GM18861 (cell line): Measurements from ENCODE around the gene MPO.

ENCODE experiments used
- ATAC-seq: cut with Tn5 transposase; IDR thresholded peaks from one replicate; pipeline ENCODE4 v1.9.1; 2021; ENCODE audit not compliant: unreplicated experiment

Gene MPO

DNA sequence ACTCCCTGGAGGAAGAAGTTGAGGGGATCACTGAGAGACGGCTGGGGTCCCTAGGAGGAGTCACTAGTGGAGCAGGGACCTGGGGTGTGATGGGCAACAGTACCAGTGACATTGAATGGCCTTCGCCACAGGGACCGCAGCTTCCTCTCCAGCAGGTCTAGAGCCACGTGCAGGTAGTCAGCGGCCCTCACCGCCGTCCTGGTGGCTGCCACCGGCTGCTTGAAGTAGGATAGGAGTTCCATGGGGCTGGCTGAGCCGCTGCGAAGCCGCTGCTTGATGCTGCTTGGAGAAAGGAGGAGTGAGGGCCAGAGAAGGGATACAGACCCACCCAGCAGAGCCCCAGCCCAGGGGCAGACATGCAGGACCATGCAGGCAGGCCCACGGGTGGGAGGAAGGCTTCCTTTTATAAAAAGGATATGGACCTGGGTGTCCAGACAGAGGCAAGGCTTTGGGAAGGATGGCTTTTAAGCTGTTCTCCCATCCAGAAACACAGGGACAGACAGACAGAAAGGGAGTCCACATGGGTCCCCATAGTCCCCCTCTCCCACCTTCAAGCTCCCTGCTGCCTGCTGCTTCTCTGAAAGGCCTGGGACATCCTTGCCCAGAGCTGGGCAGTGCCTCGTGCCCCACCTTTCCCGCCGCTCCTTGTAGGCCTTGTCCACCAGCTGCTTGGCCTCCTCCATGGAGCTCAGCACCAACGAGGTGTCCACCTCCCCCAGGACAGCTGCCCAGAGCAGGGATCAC lies 827 bp downstream of the MPO start:
- no peak for ATAC-seq

DNA sequence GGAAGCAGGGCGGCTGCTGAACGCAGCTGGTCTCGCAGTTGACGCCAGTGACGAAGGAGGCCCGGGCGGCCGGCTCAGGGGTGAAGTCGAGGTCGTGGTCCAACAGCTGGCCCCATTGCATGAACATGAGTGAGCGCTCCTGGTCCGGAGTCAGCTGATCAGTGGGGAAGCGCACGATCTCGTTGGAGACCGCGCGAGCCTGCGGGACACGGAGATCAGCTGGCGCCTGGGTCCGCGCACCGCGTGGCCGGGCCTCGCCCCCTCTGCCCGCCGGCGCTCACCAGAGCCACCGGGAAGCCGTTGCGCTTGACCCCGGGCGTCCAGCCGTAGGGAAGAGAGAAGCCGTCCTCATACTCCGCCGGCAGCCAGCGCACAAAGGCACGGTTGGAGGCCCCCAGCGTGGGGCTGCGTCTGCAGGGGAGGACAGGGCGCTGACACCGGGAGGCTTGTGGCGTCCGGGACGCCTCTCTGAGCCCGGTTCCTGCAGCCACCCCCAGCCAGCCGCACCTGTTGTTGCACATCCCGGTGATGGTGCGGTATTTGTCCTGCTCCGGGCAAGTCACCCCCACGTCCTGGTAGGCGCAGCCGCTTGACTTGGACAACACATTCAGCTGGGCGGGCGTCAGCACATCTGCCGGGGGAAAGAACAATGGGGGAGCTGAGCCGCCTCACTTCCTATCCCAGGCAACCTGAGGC lies 1.6 kb downstream of the MPO start:
- ATAC-seq: no peak

DNA sequence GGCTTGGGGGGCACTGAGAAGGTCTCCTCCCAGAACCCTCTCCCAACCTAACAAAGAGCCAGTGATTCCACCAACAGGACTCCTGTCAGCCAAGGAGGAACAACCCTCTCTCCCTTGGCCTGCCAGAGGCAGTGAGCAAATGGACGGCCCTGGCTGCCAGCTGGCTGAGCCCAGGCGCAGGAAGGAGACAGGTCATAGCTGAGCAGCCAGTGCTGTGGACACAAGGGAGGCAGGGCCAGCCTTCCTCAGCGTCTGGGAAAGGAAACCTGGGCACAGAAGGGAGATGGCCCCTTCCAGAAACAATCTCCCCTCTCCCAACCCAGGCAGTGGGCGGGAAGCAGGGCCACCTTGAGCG lies 2.1 kb downstream of the MPO start:
- no peak for ATAC-seq

DNA sequence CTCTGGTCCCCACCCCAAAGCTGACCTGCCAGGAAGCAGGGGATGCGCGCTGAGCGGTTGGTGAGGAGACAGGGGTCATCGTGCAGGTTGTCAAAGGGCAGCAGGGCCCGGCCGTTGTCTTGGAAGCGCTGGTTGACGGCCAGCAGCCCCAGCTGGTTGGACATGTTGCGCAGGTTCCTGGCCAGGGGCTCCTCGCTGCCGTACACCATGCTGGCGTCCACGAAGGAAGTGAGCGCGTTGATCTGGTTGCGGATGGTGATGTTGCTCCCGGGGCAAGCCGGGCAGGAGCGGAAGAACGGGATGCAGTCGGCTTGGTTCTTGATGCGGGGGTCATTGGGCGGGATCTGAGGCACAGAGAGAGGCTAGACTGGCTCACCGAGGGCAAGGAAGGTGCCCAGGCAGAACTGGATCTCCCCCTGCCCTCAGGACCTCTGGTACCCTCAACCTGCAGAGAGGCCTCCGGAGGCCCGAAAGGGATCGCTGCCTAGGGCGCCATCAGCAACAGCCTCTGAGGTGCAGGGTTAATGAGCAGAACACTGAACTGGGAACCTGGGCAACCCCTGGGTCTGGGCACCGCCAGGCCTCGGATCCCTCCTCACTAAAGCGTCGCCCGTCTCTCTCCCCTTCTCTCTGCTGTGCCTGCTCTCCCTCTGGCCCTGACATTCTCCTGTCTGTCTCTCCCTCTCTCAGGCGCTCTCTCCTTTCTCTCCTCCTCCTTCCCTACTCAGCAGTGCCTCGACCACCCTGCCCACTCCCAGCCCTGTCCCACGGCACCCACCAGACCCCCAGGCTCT lies 2.7 kb downstream of the MPO start:
- no peak for ATAC-seq

DNA sequence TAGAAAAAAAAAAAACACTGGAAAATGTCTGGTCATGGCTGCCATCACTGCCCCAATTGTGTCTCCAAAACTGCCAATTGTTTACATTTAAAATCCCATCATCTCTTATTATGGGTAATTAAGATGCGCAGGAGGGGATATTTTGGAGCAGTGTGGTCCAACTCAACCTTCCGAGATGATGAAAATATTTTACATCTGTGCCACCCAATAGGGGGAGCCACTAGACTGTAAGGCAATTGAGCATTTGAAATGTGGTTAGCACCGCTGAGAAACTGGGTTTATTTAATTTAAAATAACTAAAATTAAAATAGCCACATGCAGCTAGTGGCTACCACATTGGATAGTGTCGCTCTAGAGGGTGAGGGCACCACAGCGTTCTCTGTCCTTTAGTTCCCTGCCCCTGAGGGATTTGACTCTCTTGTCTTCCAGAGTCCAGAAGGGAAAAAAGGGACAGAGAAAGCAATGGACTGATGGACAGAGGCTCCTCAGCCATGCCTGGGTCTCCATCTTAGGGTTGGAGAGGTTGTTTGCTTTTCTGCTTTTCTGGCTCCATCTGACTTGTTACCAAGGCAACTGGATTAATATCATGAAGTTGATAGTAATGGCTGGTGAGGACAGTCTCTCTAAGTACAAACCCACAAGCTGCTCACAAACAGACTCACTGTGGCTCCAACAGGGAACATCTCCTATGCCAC lies 3.5 kb downstream of the MPO start:
- ATAC-seq: no peak

DNA sequence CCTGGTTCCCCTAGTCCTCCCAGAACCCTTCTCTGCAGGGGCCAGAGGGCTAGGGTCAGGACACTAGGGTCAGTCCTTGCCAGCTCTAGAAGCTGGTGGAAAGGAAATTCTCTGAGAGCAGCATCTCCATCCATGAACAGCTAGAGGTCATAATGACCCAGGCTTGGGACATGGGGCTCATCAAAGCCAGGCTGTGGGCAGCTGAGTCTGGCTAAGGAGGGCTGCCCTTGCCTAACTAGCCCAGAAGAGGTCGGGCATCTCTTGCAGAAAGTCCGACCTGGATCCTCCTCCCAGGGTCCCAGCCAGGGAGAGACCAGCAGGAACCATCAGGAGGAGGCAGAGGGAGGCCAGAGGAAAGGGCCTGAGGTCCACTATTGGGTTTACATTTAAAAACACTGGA lies 4.3 kb downstream of the MPO start:
- no peak for ATAC-seq

DNA sequence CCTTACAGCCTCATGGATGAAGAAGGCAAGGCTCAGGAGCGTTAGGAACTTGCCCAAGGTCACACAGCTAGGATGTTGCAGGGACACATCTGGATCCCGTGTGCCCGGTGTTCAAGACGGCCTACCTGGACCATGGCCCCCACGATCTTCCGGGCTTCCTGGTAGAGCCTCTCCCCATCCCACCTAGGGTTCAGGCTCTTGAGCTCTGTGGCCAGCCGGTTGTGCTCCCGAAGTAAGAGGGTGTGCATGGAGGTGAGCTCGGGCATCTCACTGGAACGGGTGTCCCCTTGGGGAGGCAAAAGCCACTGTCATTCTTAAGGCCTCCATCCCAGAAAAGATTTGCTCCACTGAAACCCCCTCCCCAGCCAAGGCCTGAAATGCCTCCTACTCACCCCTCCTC lies 5.3 kb downstream of the MPO start:
- ATAC-seq: no peak

DNA sequence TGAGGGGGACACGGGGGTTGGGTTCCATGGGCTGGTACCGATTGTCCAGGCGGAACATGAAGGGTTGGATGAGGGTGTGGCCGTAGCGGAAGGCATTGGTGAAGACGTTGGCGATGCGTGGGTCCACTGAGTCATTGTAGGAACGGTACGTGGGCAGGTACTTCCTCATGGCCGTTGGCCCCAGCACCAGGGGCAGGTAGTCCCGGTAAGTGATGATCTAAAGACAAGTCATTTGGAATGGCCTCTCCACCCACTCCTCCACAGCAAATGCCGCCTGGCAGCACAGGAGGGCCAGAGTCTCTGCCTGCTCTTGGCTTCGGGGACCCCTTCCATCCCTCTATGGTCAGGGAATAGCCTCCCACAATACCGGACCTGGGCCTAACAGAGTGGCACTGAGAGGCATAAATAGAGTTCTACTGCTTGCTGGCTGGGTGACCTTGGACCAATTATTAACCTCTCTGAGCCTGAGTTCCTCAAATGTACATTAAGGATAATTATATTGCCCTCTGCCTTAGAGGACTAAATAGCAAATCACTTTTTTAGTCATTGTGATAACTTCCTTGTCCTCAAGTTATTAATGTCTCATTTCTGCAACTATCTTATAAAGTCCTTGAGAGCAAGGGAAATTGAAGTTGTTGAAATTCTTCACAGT lies 7.2 kb downstream of the MPO start:
- no peak for ATAC-seq

DNA sequence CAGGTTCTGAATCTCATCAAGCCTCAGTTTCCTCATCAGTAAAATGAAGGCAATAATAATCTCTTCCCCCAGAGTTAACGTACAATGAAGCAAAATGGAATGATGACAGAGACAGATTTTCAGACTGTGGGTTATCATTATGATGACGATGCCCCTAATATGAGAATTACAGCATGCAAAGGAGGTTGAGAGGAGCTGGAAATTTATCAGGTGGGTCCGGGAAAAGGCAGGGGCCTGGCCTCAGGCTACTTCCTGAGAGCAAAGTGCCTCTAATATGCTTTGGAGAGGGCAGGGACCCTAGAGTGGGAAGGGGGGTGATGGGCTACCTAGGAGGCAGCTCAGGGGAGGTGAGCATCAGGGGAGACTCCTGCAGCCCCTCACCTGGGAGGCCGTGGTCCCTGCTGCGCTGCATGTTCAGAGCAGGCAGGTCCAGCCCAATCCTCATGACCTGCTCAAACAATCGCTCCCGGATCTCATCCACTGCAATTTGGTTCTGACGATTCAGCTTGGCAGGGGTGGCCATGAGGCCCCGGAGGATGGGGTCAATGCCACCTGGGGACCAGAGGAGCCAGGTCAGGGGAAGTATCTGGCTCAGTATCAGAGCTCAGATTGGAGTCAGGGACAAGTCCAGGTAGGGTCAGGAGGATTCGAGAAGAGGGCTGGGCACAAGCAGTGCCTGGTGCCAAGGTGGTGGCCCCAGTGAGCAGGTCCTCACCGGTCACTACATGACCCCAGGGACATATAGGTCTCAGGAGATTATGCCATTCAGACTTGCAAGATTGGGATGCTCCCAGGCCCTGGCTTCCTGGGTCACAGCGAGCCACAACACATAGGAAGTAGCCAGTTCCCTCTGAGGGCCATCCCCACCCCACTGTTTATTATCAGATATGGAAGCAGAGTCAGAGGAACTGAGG lies 8.1 kb downstream of the MPO start:
- ATAC-seq: no peak

DNA sequence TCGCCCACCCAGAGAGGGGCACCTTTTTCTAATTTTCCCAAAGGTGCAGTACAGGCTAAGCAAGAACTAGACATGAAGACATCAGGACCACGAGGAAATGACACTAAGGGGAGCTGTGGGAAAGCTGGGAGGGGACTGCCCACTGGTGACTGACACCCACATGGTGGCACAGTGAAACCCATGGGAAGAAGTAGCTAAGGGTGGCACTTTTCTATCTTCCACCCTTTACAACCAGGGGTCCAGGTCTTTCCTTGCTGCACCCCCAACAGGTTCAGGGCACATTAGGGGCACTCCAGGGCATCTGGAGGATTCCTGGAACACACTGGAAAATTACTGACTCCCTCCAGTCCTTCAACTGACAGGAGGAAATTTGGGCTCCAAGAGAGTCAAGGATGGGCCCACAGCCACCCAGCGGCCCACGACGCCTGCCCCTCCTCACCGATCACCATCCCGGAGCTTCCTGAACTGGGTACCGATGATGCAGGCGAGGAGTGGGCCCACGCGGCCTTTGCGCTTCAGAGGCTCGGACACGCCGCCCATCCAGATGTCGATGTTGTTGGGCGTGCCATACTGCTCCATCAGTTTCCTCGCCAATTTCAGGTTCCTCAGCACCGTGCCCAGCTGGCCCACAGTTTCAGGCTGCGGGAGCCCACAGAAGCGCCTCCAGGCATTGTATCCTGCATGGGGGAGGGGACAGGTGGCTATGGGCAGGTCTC lies 9.4 kb downstream of the MPO start:
- ATAC-seq: no peak

DNA sequence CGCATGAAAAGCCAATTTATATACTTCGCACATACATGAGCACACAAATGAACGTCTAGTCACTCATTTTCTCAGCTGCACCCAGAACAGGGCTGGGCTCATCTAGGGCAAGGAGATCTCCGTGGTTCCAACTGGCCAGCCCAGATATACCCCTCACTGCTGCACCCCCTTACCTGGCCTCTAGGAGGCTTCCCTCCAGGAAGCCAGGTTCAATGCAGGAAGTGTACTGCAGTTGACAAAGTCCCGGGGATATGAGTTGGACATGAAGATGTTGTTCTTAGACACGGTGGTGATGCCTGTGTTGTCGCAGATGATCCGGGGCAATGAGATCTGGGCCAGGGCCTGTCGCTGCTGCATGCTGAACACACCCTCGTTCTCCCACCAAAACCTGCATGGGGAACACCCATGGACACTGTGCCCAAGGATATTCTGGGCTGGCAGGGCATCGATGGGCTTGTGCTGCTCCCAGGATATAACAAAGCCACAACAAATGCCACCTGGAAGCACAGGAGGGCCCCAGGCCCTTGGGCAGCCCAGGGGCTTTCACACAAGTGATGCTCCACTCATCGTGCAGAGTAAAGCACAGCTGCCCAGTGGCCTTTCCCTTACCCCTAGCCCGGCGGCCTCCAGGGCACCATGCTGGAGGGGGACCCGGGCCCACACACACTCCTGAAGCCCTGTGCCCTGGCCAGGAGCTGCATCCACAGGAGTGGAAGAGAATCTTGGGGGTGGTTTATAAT lies 10.1 kb downstream of the MPO start:
- no peak for ATAC-seq

DNA sequence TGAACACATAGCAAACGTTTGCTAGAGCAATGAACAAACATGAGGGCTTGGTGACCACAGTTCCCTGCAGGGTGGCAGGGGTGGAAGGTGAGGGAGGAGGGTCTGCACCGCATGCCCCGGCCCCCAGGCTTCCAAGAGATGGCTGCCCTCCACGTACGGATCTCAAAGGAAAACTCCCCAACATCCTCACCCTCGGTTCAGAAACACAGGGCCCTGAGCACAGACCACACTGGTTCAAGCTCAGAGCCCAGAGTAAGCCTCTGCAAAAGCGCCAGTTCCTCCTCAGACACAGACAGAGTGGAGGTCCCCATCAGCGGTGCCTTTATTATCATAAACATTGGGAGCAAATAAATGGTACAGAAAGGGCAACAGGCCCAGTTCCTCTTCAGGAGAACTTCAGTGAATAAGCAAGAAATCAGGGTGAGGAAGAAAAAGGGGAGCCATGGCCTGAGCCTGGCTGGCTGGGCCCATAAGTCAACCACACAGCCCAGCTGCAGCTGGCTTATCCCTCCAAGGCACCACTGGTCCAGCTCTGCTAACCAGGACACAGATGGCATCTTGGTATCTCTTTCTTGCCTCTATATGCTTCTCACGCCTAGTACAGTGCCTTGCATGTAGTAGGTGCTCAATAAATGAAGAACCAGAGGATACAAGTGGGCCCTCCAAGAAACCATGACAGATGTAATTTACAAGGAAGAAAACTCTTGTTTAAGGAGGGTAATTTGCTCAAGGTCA lies 11.0 kb downstream of the MPO start:
- no peak for ATAC-seq

DNA sequence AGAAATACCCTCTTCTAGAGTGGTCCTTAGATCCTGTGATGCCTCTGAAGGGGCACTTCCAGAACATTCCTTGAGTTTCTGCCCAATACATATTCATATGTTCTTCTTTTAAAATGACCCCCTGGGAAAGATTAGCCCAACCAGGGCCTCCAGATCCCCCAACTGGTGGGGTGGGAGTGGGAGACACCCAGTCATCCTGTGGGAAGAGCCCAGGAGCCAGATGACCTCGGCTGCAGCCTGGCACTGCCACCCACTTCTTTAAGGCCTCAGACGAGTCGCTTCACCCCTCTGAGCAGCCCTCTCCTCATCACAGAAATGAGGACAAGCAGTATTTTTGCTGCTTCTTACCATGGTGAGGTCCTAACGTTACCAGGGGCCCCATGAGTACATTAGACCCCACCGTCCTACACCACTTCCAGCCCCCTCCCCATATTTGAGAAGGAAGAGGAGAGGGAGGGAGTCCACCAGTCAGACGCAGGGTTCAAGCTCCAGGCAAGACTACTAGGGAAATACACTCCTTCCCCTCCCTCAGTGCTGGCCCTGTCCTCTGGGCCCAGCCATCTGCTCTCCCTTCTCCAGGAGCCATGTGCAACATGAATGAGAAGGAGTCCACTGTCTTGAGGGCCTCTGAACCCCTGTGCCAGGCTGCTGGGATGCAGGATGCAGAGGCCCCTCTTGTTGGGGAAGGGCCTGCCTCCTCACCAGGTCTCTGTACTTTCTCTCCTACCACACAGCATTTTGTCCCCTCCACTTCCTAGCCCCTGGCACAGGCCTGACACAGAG lies 11.8 kb downstream of the MPO start:
- ATAC-seq: no peak

DNA sequence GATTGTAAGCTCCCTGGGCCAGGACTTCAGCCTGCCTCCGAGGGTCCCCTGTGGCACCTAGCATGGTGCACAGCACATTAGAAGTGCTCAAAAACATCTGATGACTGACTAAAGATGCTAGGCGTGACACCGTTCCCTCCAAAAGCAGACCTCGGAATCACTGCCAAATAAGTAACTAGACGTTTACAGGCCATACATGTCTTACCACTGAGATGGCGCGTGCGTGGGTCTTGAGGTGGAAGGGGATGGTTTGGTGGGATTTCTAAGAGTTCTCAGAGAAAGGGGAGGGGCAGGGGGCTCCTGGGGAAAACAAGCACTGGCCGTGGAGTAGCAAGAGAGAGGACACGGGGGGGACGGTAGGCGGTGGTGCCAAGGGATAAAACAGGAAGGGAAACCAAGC lies 12.4 kb downstream of the MPO start:
- no peak for ATAC-seq

DNA sequence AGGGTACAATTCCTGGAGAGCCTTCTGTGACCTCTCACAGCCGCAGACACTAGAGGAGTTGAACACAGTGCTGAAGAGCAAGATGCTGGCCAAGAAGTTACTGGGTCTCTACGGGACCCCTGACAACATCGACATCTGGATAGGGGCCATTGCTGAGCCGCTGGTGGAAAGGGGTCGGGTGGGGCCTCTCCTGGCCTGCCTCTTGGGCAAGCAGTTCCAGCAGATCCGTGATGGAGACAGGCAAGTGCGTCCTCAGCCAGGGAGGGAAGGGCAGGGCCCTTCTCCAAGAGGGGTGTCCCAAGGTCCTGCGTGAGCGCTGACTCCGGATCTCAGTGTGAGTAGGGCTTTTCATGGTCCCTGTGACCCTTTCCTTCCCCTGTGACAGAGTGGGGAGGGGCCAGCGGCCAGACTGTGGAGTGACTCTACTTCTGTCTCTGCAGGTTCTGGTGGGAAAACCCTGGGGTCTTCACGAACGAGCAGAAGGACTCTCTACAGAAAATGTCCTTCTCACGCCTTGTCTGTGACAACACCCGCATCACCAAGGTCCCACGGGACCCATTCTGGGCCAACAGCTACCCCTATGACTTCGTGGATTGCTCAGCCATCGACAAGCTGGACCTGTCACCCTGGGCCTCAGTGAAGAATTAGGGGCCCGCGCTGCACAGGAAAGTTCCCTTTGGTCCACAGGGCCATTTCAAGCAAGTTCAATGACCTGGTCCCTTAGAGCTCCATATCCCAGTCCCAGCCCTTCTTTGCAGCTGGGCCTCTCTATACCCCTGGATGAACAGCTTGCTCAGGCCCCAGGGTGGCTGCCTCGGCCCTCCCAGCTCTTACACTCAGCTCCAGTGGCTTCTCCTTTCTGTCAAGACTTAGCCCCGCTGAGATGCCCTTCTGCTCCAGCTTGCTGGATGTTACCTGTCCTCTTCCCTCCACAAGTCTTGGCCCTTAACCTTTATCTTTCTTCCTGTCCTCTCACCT lies 13.1 kb downstream of the MPO start:
- ATAC-seq: no peak
